Smooth muscle cell (in vitro differentiated cells): ENCODE measurements around the gene CEP128. TPM values are rescaled to one million over a fixed set of nuclear protein-coding genes. Genes with fewer than 3 reads are reported as not detected.

Source experiments
- DNase-seq: peaks from one replicate; lab custom pipeline; 2025; ENCODE audit not compliant: unreplicated experiment; lab: John Stamatoyannopoulos, UW
- H2AFZ ChIP-seq: fragments of 200-600 bp; sonication (generic); 2 replicates; pipeline ENCODE4 v1.6.0; 2016; ENCODE audit warnings: antibody characterized with exemption, low read depth, mild to moderate bottlenecking
- H3F3A ChIP-seq: fragments of 200-600 bp; sonication (generic); 2 replicates; pipeline ENCODE4 v1.6.0; 2017; ENCODE audit warnings: antibody characterized with exemption, low read depth
- H3K27ac ChIP-seq: fragments of 200-600 bp; sonication (generic); 2 replicates; pipeline ENCODE4 v1.5.1; 2016; ENCODE audit warnings: low read depth, mild to moderate bottlenecking
- H3K27me3 ChIP-seq: fragments of 200-600 bp; sonication (generic); 2 replicates; pipeline ENCODE4 v1.6.1; 2016; ENCODE audit warnings: low read depth, mild to moderate bottlenecking
- H3K36me3 ChIP-seq: fragments of 200-600 bp; sonication (generic); 2 replicates; pipeline ENCODE4 v1.5.1; 2016; ENCODE audit warnings: low read depth
- H3K4me1 ChIP-seq: fragments of 200-600 bp; sonication (generic); 2 replicates; pipeline ENCODE4 v1.5.1; 2016; ENCODE audit warnings: low read depth
- H3K4me2 ChIP-seq: fragments of 200-600 bp; sonication (generic); 2 replicates; pipeline ENCODE4 v1.6.0; 2016; ENCODE audit warnings: mild to moderate bottlenecking
- H3K4me3 ChIP-seq: fragments of 200-600 bp; sonication (generic); 2 replicates; pipeline ENCODE4 v1.5.1; 2016; ENCODE audit warnings: mild to moderate bottlenecking
- H3K79me2 ChIP-seq: fragments of 200-600 bp; sonication (generic); 2 replicates; pipeline ENCODE4 v1.6.0; 2016; ENCODE audit warnings: low read depth, mild to moderate bottlenecking
- H3K9ac ChIP-seq: fragments of 200-600 bp; sonication (generic); 2 replicates; pipeline ENCODE4 v1.6.0; 2016; ENCODE audit warnings: low read depth
- H3K9me3 ChIP-seq: fragments of 200-600 bp; sonication (generic); replicated peaks from 2 replicates; pipeline ENCODE4 v1.5.1; 2016; ENCODE audit warnings: low read depth
- H4K20me1 ChIP-seq: fragments of 200-600 bp; sonication (generic); 2 replicates; pipeline ENCODE4 v1.6.0; 2016; ENCODE audit warnings: low read depth
- CTCF ChIP-seq: fragments of 200-600 bp; sonication (generic); IDR thresholded peaks from 2 replicates; pipeline ENCODE4 v1.5.1; 2017; ENCODE audit warnings: borderline replicate concordance, mild to moderate bottlenecking, antibody characterized with exemption; ENCODE audit not compliant: insufficient read depth, poor library complexity, severe bottlenecking
- WGBS: methylation state at CpG from one replicate; pipeline ENCODE4 v1.1.7; 2016; ENCODE audit warnings: low lambda C conversion rate; 5-methylcytosine and 5-hydroxymethylcytosine counted together
- polyA plus RNA-seq: library from polyadenylated mRNA; unstranded; fragments of >200 nt; fragmentation: Nextera tagmentation; extraction: Ambion mirVana; gene quantifications from 2 replicates; pipeline ENCODE4 v1.2.1, GENCODE V29; 2016
- total RNA-seq: library from RNA; depleted of rRNA; stranded (reverse); fragments of >200 nt; gene quantifications from 2 replicates; pipeline ENCODE4 v1.2.3, GENCODE V29; 2014

CEP128 gene
- total and polyA plus RNA-seq, 2 experiments from 2014 or later, result 2.7 to 4.4 TPM

- TF ChIP-seq CTCF, result no peak
- Histone ChIP-seq H3K4me2 (no peak overlapping the region), H3K36me3 (no peaks in the 10 kb centered on the region), H3K27me3 (no peaks in the 10 kb centered on the region), H3K4me1 (no peaks in the 10 kb centered on the region), H3K27ac (no peak overlapping the region), H3K9ac (no peak overlapping the region), H2AFZ (no peak overlapping the region), H3K4me3 (no peak overlapping the region), H3K9me3 (no peaks in the 10 kb centered on the region), H3K79me2 (no peaks in the 10 kb centered on the region), H3F3A (no peaks in the 10 kb centered on the region), H4K20me1 (no peaks in the 10 kb centered on the region)
- DNase-seq, result no peak
- 85% methylated on average over 4 of the region's 4 CpGs for WGBS
These were observed 15.0 kb downstream of the CEP128 start for GRCh38 chr14:80926397-80927082.

DNA sequence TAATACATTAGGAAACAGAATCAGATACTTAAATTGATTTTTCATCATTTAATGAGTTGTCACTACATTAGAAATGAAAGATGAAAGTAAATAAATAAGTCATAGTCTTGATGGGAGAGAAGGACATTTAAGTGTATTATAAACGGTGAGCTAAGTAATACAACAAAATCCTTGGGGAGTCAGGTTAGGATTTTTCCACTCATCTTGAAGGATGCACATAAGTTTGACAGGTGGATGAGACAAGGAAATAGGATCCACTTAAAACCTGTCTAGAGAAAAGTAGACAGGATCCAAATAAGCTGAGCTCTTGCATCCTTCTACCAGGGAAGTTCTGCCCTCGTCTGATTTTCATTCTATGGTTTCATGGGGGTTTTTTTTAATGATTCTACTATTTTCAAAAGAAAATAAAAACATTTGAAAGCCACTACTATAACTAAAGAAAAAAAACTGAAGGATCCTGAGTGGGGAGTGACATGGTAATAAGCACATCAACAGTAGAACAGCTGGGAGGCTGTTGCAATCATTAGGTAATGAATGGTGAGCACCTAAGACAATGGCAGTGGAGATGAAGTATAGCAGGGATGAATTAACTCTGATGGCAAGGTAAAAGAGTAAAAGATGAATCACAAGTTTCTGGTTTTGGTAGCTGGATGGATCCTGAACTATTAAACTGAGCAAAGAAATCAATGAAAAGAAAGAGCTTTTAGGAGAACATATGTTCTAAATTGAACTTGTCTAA, 17.0 kb downstream of the CEP128 start:
- Histone ChIP-seq H3K9me3 (no peaks in the 10 kb centered on the region), H3K4me3 (no peak overlapping the region), H3K36me3 (no peaks in the 10 kb centered on the region), H3K27me3 (no peaks in the 10 kb centered on the region), H3K27ac (no peak overlapping the region), H3K4me1 (no peaks in the 10 kb centered on the region), H4K20me1 (no peaks in the 10 kb centered on the region), H3K4me2 (no peak overlapping the region), H3K9ac (no peak overlapping the region), H2AFZ (no peak overlapping the region), H3K79me2 (no peaks in the 10 kb centered on the region), H3F3A (no peaks in the 10 kb centered on the region)
- 95% methylated on average over 2 of the region's 2 CpGs for WGBS
- no peak for TF ChIP-seq CTCF
- DNase-seq, result no peak

GRCh38 chr14:80923368-80923767, 18.2 kb downstream of the CEP128 start:
- Histone ChIP-seq H3K36me3 (no peaks in the 10 kb centered on the region), H3K27ac (no peak overlapping the region), H2AFZ (no peak overlapping the region), H3F3A (no peaks in the 10 kb centered on the region), H3K27me3 (no peaks in the 10 kb centered on the region), H3K4me2 (no peak overlapping the region), H3K79me2 (no peaks in the 10 kb centered on the region), H3K4me1 (no peaks in the 10 kb centered on the region), H3K9me3 (no peaks in the 10 kb centered on the region), H4K20me1 (no peaks in the 10 kb centered on the region), H3K4me3 (no peak overlapping the region), H3K9ac (no peak overlapping the region)
- no peak for TF ChIP-seq CTCF
- no peak for DNase-seq
